ES-I3 (cell line): ENCODE results near the gene SEC61G.
A peak's percentile ranks its signal among the peaks of the same experiment; 100 is the strongest.

ENCODE experiments used
- H3K36me3 ChIP-seq: 2 replicates; pipeline ENCODE4 v1.6.1; 2013; ENCODE audit warnings: mild to moderate bottlenecking, low read length, control low read depth, moderate library complexity; ENCODE audit not compliant: insufficient read depth
- H3K4me1 ChIP-seq: 2 replicates; pipeline ENCODE4 v1.6.1; 2013; ENCODE audit warnings: mild to moderate bottlenecking, control low read depth, low read length; ENCODE audit not compliant: insufficient read depth
- H3K9ac ChIP-seq: 2 replicates; pipeline ENCODE4 v1.6.1; 2013; ENCODE audit warnings: low read depth, mild to moderate bottlenecking, low read length, moderate library complexity
- H3K9me3 ChIP-seq: 2 replicates; pipeline ENCODE4 v1.6.1; 2013; ENCODE audit warnings: mild to moderate bottlenecking, low read length, moderate library complexity; ENCODE audit not compliant: control insufficient read depth, insufficient read depth

Gene SEC61G

DNA sequence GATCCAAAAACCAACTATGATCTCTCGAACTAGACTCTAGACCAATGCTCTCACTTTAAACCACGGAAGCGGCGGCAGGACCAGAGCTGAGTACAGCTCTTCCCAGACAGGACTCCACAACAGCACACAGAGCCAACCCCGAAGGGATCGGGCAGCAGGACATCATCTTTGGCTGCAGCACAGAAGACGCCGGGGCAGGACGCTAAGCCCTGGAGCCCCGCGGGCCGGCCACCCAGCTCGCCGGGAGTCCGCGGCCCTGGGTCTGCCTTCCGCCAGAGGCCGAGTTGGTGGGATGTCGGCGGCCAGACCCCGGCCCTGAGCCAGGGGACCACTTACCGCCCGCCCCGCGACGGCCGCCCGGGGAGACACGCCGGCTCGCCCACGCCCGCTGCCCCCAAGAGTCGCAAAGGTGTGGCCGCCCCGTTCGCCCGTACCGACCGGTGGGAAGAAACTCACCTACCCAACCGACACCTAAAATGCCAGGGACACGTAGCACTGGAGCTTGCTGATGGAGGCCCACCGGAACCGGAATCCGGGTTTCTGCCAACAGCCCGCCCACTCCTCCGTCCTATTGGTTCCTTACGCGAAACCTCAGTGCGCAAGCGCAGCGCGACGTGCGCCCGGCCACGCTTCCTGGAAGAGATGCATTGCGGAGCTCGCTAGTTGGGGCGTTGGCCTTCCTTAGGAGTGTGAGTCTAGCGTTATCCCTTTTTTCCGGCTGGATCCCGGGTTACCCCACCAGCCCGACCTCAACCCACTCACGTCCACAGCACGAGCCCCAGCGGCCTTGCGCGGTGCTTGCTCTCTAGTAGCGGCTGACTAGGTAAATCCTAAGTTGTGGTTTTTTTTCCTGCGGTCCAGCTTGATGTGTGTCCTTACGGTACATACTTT lies at the start of gene SEC61G:
Gene SEC61G, minus strand, starts transcription at position 510 of the 891 bp plus-strand sequence. CDS start 1,623 bp downstream, outside the sequence.
- Histone ChIP-seq H3K4me1 (no peaks in the 10 kb centered on the region), H3K9me3 (no peaks in the 10 kb centered on the region), H3K36me3 (peaks cover 7% of the 10 kb centered on the region; the same call in 1 of the 2 replicates), H3K9ac (peak within 1 kb of the TSS; percentile 93)

DNA sequence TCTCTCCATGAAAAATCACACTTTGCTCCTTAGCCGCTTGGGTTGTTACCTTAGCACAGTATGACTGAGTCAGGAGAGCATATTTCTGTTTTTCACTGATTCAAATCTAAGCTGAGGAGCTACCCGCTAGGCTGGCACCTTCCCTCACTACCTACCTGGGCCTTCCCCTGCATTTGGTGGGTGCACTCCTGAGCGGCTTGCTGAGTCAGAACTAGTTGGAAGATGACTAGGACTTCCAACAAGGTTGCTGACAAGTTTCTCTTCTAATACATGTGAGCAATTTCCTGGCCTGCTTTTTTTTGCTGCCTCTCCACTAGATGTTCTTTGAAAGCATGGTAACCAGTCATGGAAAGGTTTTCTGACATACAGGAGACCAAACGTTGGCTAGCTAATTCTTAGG lies 43.8 kb upstream of the SEC61G start:
- peaks cover 13% of the 10 kb centered on the region for H3K4me1 ChIP-seq
- H3K36me3 ChIP-seq: no peaks in the 10 kb centered on the region
- no peaks in the 10 kb centered on the region for H3K9me3 ChIP-seq
- no peak overlapping the region for H3K9ac ChIP-seq

DNA sequence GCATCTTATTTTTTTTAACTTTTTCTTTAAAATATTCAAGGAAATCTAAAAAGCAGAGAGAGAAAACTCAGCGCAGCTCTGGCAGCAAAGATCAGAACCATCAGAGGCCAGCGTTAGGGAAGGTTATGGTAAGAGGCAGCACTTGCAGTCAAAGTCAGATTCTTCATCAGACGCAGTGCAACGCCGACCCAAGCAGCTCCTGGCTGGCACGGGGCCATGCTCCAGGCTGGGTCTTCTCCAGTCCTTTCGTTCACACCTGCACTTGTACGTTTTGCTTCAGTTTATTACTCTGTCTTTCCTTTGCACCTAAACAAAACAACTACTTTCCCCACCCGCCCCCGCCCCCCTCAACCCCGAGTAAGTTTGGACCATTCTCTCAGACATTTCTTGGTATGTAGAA lies 43.1 kb upstream of the SEC61G start:
- Histone ChIP-seq H3K4me1 (peaks cover 13% of the 10 kb centered on the region), H3K36me3 (no peaks in the 10 kb centered on the region), H3K9ac (no peak overlapping the region), H3K9me3 (no peaks in the 10 kb centered on the region)

DNA sequence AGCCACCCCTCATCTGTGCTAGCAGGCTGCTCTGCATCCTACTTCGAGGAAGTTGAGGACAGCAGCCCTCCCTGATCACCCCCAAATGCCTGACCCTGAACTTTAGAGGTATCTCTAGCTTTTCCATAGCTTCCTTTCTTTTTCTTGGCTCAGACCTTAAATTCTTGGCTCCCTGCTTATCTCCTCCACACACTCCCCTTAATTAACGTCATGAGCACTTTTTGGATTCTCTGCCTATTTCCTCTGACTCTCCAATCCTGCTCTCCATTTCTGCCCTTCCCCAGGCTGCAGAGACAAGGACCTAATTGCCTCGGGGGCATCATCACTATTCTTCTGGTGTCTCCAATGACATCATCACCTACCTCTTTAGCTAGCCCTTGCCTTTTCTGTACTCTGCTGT lies 40.8 kb upstream of the SEC61G start:
- peaks cover 13% of the 10 kb centered on the region for H3K4me1 ChIP-seq
- H3K36me3 ChIP-seq: no peaks in the 10 kb centered on the region
- H3K9me3 ChIP-seq: no peaks in the 10 kb centered on the region

DNA sequence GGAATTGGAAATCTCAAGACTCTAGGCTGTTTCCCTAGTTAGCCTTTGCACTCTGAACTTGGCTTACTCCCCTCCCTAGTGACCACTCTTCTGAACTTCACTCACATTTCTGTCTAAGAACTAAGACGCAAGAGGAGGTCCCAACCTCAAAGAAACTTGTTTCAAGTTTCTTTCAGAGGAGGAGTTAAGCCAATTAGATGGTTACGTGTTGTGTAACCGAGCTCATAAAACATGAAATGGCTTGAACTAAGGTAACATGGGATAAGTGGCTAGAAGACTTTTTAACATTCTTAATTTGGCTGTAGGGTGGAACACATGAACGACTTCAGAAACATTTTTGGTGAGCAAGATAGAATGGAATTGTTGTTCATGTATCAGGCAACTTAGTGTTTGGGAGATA lies 39.5 kb upstream of the SEC61G start:
- no peaks in the 10 kb centered on the region for H3K36me3 ChIP-seq
- H3K9ac ChIP-seq: no peak overlapping the region
- peaks cover 10% of the 10 kb centered on the region for H3K4me1 ChIP-seq
- no peaks in the 10 kb centered on the region for H3K9me3 ChIP-seq

More for the DNA sequence above, 40.8 kb upstream of the SEC61G start:
- H3K9ac ChIP-seq: no peak overlapping the region

DNA sequence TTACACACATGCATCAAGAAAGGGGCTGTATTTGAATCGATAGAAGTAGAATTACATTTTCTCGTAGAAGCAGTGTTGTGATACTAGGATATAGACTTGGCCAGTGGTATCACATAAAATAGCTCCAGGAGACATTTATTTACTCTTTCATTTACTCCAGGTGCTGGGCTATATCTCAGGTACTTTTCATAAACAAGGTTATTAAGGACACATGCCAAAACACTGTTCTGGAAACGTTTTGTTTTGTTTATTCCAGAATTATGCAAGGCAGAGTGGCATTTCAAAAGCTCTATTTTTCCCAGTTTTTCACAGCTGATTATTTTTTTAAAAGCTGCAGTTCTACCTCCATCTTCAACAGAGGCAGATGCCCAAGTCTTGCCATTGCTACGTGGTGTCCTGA lies 37.8 kb upstream of the SEC61G start:
- Histone ChIP-seq H3K36me3 (no peaks in the 10 kb centered on the region), H3K9me3 (no peaks in the 10 kb centered on the region), H3K4me1 (no peaks in the 10 kb centered on the region), H3K9ac (no peak overlapping the region)

DNA sequence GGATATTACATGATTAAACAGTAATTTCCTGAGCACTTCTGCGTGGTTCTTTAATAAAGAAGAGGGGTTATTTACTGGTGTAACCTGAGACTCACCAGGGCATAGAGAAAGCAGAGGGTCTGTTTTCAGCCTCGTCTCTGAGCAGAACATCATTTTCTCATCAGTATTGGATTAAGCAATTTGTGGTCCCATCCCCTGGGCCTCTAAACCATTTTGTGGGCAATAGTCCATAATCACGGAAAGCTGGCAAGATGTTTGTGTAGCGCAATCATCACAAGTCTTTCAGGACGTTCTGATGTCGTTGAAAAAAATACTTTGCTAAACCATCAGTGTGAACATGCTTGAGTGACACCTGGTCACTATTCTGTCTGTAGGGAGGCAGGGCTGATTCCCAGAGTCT lies 37.1 kb upstream of the SEC61G start:
- H3K9me3 ChIP-seq: no peaks in the 10 kb centered on the region
- no peak overlapping the region for H3K9ac ChIP-seq
- H3K36me3 ChIP-seq: no peaks in the 10 kb centered on the region
- no peaks in the 10 kb centered on the region for H3K4me1 ChIP-seq

DNA sequence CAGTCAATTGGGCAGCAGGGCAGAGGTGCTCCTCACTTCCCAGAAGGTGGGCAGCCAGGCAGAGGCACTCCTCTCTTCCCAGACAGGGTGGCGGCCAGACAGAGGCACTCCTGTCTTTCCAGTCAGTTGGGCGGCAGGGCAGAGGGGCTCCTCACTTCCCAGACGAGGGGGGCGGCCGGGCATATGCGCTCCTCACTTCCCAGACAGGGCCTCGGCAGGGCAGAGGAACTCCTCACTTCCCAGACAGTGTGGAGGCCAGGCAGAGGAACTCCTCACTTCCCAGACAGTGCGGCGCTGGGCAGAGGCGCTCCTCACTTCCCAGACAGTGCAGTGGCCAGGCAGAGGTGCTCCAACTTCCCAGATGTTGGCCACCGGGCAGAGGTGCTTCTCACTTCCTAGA lies 33.4 kb upstream of the SEC61G start:
- Histone ChIP-seq H3K9ac (no peak overlapping the region), H3K36me3 (no peaks in the 10 kb centered on the region), H3K9me3 (no peaks in the 10 kb centered on the region), H3K4me1 (0 out of 2 replicates have a peak, but pooled peaks cover 2% of the 10 kb centered on the region)

DNA sequence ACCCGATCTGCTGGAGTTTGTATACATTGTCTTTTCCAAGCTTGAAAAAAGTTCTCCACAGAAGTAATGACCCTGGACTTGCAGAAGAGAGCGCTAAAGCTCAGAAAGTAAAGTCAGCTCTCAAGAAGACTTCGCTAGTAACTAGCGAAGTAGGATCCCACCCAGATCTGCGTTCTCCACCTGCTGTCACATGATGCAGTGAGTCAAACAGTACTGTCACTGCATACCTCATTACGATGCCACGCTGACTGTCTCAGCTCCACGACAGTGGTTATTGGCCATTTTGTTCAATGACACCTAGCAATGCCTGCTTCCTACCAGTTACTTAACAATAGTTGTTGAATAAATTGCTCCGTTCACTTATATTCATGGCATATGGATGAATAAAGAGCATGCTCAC lies 29.7 kb upstream of the SEC61G start:
- Histone ChIP-seq H3K9ac (no peak overlapping the region), H3K4me1 (peaks cover 2% of the 10 kb centered on the region), H3K36me3 (no peaks in the 10 kb centered on the region), H3K9me3 (no peaks in the 10 kb centered on the region)

DNA sequence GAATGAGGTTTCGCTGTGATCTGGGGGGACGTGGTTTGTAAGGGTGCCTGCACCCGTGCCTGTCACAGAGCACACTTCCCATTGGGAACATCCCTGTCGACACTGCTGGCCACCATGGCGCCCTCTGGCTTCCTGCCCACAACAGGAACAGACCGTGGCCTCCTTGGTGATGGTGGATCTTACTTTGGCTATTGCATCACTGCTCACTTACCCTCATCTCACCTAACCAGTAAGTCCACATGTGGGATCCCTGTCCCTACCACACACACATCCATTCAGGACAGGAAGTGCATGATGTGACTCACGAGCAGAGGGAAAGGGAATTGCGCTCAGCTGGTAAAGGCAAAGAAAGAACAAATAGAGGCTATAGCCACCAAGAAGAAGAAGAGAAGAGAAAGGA lies 26.2 kb upstream of the SEC61G start:
- Histone ChIP-seq H3K9ac (no peak overlapping the region), H3K4me1 (peaks cover 21% of the 10 kb centered on the region), H3K36me3 (no peaks in the 10 kb centered on the region), H3K9me3 (no peaks in the 10 kb centered on the region)

DNA sequence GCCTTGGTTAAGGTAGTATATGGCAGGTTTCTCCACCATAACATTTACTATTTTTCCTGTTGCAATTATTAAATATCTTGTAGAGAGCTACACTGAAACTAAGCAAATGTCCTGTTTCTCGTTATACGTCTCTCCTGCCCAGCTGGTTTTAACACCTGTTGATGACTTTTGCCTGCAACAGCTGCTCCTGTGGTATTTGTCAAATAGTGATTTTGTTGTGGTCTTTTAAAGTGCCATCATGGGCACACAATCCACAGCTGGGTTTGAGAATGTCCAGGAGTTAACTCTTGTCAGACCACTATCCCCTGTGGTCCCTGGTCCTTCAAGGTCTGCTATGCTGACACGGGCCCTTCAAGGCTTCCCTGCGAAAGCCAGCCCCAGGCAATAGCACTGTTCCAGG lies 24.9 kb upstream of the SEC61G start:
- Histone ChIP-seq H3K9ac (no peak overlapping the region), H3K36me3 (no peaks in the 10 kb centered on the region), H3K9me3 (no peaks in the 10 kb centered on the region)

DNA sequence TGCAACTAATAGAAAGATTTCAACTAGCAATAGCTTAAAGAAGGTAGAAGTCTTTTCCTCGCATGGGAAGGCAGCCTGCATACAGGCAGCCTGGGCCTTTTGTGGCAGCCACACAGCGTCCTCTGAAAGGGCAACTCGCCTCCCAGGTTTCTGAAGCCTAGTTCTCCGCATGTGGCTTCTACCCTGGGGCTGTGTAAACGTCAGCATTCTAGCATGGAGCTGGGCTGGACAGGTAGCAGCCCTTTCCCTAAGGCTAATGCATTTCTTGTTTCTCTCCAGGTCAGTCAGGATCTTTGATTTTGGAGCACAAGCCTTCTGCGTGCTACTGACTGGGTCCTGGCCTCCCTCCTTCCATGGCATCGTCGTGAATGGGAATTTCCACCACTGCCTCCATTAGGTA lies 23.8 kb upstream of the SEC61G start:
- Histone ChIP-seq H3K4me1 (peaks cover 18% of the 10 kb centered on the region), H3K9me3 (no peaks in the 10 kb centered on the region), H3K36me3 (no peaks in the 10 kb centered on the region), H3K9ac (no peak overlapping the region)

More for the DNA sequence above, 24.9 kb upstream of the SEC61G start:
- H3K4me1 ChIP-seq: peaks cover 21% of the 10 kb centered on the region

DNA sequence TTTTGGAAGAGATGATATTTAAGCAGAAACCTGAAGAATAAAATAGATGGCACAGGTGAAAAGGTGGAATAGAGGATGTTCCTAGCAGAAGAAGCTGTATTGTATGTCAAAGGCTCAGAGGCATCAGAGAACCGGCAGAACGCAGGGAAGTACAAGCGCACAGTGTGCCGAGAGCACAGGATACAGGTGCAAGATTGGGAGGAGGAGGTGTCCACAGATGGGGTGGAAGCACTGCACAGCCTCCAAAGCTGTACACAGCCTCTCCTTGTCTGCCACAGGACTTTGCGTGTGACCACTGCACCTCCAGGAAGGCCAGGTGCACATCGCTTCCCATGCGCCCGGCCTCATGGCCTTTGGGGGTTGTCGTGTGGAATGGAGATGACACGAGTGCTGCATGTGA lies 23.3 kb upstream of the SEC61G start:
- peaks cover 18% of the 10 kb centered on the region for H3K4me1 ChIP-seq
- H3K36me3 ChIP-seq: no peaks in the 10 kb centered on the region
- no peaks in the 10 kb centered on the region for H3K9me3 ChIP-seq
- no peak overlapping the region for H3K9ac ChIP-seq

DNA sequence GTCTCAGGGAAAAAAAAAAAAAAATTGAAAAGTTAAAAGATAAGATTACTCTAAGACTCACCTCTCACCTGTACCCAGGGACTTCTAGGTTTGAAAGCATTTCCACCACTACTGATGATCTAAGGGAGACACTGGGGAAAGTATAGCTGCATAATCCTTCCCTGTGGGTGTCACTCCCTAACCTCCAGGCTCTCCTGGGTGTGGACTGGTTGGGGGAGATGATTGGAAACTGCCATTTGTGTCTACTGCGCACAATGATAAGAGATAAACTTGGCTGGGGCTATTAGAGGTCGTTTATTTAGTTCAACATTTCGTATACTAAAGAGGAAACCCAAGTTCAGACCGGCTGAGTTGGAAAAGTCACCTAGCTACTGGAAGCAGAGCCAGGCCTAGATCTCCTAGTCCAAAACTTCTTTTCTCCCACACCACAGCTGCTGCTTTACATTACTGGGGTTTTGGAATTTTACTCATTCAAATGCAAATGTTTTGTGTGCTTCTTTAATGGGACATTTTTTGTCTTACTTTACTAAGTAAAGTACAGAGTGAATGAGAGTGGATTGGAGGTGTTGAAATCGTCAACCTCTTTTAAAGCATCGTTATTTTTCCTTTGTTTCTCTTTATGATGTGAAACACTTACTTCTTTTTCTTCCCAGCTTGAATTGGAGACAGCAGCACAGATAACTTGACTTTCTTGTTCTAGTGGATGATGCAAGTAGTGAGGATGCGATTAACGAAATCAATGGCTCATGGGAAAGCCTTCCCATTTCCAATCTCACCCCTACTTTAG lies 22.3 kb upstream of the SEC61G start:
- H3K4me1 ChIP-seq: peaks cover 18% of the 10 kb centered on the region
- H3K9ac ChIP-seq: 0 out of 2 replicates have a peak overlapping the region, but pooled peaks have one; percentile 17
- no peaks in the 10 kb centered on the region for H3K9me3 ChIP-seq
- no peaks in the 10 kb centered on the region for H3K36me3 ChIP-seq

DNA sequence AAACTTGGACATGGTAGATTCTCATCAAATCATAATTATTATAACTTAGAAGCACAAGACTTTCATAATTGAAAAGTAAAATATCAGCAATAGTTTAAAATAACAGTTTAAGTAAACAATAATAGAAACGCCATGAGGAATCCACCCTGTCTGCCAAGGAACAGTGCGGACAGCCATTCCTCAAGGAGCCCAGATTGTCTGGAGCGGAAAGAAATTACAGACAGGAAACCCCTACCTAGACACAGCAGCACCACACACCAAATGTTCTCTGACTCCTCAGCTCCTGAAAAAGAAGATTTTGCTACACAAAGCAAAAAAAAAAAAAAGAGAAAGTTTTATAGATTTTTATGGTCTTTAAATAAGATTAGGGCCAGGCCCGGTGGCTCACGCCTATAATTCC lies 21.5 kb upstream of the SEC61G start:
- Histone ChIP-seq H3K36me3 (no peaks in the 10 kb centered on the region), H3K4me1 (peaks cover 18% of the 10 kb centered on the region), H3K9me3 (no peaks in the 10 kb centered on the region), H3K9ac (no peak overlapping the region)
